Measurements from ENCODE around the gene SH3BP4.

Gene SH3BP4

DNA sequence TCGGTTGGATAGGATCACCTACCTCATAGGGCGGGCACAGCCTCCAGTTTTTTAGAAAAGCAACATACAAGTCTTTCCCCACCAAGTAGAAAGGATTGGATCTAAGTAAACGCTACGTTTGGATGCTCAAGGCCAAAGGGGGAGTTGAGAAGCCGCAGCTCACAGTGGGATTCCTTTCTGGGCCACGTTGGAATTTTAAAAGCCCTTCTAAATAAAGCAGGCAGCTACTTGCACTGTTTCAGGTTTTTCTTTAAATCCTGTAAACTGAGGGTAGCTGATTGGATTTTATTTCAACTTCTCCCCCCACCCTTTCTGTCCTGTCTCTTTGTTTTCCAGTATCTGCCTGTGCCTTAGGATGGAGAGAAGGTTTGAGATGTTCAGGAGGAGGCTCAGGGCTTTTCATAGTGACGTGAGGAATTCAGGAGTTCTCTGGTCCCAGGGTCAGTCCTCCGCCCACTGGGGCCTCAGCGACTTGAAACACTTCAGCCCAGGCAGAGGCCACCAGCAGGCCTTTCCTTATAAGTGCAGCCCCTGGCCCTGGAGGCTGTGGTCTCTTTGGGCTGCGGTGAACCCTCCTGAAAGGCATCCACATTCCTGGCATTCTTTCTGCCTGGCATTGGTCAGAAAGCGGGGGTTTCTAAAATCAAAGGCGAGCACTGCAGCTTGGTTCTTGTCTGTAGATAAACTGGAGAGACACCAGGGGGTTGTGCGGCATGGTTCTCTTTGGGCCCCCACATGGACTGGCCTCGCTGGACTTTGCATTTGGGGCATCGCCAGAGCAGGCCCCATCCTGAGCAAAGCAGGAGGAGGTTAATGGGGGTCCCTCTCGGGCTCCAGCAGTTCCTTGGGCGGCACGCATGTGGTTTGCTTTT is 44.5 kb downstream of the SH3BP4 start:
- in situ Hi-C loops (cut with HindIII; ENCODE audit: low sequenced_read_pairs): no loop called here

DNA sequence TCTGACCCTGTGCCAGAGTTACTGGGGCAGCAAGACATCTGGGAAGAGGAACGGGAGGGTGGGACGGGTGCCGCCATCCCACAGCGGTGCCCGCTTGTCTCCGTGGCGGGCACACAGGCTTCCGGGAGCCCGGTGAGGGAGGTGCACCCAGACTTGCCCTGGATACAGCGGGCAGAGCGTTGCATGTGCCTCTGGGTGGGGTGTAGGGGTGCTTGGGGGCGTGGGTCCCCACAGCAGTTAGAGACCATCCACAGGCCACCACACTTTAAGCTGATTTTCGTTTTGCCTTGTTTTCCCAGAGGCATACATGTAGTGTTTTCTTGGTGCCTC is 45.1 kb downstream of the SH3BP4 start:
- in situ Hi-C loops (cut with HindIII; ENCODE audit: low sequenced_read_pairs): no loop called here

DNA sequence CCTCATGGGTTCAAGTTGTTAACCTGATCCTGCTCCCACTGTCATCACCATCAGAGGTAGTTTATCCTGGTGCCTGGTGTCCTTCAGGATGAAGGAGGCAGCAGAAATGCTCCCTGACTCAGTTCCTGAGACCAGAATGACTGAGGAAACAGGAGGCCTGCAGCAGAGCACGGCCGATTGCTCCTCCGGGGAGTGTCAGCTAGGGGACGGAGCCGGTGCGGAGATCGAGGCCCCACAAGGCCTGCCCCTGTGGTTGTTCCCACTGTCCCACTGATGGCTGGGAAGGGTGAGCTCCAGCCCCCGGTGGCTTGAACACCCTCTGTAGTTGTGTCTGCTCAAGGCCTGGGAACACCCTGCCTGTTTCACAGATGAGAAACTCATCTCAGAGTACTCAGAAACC is 45.6 kb downstream of the SH3BP4 start:
- in situ Hi-C loops (cut with HindIII; ENCODE audit: low sequenced_read_pairs): no loop called here

DNA sequence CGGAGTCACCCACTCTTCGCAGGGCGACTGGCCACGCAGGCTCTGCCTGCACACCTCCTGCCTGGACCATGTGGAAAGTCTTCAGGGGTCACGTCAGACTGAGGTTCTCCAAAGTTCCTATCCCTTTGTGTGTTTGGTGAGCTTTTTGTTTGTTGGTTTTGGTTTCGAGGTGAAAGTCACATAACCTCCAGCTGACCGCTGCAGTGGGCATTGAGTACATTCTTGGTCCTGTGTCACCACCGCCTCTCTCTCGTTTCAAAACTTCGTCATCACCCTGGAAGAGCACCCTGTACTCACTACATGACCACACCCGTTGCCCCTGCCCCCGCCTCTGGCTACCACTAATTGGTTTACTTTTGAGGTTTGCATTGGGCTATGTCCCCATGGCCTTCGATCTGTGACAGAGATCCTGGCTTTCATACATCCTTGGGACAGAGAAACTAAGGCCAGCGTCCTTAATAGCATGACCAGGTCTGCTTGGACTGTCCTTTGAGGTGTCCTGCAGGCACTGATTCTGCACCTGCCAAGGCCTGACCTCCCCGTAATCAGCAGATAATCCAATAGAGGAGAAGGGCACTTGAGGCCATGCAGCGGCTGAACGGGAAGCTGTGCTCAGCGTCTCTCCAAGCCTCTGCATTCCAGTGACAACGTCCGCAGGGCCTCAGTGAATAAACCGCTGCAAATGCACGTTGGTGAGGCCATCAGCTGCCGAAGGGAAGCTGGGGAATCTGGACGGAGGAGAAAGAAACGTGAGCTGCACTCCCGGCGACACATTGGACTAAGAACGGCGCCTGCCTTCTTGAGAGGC is 46.8 kb downstream of the SH3BP4 start:
- in situ Hi-C loops (cut with HindIII; ENCODE audit: low sequenced_read_pairs): no loop called here

DNA sequence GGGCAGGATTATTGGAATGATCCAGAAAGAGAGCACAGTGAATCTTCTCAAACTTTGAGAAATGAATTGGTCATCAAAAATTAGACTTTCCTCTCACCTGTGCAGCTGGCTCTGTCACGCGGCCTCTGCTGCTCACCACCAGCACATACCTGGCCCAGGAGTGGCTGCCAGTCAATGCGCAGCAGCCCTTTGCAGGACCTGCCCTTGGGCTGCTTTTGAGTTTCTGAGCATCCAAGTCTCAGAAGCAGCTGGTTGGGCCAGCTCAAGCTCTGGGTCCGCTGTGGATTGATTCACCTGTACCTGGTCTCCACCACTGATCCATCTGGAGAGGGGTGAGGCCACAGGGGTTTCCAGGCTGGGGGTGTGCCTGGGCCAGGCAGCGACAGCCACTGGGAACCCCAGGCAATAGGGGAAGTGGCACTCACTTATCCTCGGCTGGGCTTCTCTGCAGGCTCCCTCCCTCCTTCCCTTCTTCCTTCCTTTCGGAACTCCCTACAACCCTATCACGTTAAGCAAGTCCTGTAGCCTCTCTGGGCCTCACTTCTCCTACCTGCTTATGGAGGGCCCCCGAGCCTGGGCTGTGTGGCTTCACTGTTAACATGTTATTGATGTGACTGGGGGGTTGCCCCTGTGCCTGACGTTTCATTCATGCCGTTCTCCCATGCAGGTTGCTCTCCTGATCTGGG is 48.1 kb downstream of the SH3BP4 start:
- in situ Hi-C loops (cut with HindIII; ENCODE audit: low sequenced_read_pairs): no loop called here

DNA sequence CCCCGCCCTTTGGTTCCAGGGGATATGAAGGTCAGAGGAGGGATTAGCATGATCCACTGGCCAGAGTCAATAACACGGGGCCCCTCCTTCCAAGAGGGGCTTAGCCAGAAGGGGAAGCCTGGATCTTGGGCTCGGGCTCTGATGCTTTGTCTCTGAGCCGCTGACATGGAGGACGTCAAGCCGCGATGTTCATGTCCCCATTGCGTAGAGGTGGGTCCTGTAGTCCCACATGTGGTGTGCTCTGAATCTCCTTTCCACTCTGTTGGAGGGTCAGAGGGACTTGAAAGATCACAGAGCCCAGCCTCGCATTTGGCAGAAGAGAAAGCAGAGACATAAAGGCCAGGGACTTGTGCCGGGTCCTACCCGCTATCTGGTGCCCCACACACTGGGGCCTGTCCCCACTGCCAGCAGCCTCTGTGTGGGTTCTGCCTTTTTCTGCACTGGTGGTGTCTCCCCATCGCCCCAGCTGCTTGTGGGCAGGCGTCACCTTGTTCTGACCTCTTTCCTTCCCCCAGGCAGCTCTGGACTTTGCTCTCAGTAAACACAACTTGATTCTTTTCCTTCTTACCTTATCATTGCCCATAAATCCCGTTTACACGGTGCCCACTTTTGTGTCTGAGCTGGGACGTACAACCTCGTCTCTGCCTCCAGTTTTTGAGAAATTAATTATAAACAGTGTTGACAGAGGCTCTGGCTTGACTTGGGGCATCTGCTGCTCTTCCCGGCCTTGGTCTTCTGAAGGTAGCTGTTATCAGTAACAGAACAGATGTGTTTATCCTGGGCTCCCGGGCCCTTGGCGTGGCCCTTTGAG is 48.8 kb downstream of the SH3BP4 start:
- in situ Hi-C loops (cut with HindIII; ENCODE audit: low sequenced_read_pairs): no loop called here

DNA sequence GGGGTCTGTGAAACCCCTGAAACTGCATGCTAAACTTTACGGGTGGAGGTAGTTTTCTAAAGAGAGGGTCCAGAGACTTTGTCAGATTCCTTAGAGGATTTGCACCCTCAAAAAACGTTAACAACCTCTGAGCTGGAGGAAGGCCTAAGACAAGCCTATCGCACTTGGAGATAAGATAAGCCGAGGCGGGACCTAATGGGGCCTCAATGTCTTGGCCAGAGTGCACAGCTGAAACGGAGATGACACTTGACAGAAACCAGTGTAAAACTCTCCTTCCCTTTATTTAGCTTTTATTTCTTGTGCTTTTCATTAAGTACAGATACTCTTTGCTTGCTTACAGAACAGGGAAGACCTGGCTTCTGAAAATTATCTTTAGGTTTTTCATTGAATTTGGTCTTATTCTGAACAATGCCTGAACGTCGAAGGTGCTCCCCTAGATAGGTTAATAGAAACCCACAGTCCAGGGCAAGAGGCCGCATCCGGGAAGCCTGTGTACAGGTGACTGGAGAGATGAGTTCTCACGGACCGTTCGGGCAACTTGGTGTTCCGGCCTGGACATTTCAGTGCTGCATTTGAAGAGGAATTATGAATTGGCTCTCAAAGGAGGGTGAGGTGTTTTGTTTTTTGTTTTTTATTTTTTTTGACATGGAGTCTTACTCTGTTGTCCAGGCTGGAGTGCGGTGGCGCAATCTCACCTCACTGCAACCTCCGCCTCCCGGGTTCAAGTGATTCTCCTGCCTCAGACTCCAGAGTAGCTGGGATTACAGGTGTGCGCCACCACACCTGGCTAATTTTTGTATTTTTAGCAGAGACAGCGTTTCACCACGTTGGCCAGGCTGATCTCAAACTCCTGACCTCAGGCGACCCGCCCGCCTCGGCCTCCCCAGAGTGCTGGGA is 49.7 kb downstream of the SH3BP4 start:
- in situ Hi-C loops (cut with HindIII; ENCODE audit: low sequenced_read_pairs): no loop called here

DNA sequence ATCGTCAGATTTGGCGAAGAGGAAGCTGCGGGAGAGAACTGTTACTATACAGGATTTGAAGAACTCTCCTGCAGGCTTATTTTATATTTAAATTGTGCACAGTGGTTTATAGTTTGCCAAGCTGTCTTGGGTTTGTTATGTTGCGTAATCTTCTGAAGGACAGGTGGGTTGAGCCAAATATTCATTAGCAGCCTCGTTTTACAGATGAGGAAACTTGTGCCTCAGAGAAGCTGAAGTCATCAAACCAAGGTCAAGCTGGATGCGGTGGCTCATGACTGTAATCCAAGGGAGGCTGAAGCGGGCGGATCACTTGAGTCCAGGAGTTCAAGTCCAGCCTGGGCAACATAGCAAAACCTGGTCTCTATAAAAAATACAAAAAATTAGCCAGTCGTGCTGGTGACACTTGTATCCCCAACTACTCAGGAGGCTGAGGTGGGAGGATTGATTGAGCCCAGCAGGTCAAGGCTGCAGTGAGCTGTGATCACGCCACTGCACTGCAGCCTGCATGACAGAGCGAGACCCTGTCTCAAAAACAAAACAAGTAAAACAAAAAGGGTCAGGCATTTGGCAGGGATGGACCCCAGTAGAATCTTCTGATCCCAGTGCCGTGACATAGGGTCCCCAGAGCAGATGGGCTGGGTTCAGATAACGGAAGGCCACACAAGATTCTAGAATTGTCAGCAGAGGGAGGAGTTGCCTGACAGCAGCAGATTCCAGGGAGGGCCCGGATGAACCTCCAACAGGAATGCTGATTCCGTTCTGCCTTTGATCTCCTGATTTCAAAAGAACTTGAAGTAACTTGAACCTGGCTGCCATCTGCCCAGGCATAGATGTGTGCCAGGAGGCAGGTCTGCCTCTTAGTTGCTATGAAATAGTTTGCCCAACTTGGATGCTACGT is 50.6 kb downstream of the SH3BP4 start:
- in situ Hi-C loops (cut with HindIII; ENCODE audit: low sequenced_read_pairs): no loop called here

DNA sequence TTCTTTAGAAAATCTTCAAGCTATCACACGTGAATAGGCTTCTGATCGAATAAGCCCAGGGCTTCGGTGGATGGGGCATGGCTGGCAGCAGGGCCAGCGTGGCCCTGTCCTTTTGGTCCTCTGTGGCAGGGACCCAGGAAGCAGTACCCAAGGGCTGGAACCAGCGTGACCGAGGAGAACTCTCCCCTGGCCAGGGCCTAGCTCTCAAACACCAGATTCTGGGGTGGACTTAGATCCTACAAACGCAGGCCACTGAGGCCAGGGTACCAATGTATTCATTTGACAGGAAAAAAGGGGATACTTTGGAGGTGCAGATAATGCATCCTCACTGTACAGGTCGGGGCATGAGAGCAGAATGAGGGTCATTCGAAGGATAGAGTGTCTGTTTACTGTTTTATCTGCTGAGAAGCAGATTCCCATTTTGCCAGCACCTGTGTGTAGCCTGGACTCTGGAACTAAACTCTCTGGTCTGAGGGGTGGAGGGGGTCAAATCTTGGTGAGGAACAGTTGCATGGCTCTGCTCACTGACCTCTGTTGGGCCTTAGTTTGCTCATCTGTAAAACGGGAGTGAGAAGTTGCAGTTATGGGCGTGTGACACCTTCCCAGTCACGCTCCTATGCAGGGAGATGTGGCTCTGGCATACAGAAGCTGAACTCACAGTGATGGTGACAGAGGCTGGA is 51.4 kb downstream of the SH3BP4 start:
- in situ Hi-C loops (cut with HindIII; ENCODE audit: low sequenced_read_pairs): no loop called here

DNA sequence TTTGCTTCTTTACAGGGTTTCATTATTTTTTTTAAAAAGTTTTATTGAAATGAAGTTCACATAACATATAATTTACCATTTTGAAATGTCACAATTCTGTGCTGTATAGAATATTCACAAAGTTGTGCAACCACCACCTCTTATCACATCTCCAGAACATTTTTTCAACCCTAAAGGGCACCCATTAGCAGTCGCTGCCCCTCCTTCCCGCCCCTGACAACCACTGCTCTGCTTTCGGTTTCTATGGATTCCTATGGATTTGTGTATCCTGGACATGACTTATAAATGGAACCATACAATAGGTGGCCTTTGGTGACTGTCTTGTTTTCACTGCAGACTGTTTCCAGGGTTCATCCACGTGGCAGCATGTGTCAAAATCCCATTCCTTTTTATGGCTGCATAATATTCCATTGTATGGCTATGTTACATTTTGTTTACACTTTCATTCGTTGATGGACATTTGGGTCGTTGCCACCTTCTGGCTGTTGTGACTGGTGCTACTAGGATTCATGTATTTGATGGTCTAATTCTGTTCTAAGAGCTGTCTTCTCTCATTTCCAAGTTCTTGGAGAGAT is 52.6 kb downstream of the SH3BP4 start:
- in situ Hi-C loops (cut with HindIII; ENCODE audit: low sequenced_read_pairs): no loop called here

DNA sequence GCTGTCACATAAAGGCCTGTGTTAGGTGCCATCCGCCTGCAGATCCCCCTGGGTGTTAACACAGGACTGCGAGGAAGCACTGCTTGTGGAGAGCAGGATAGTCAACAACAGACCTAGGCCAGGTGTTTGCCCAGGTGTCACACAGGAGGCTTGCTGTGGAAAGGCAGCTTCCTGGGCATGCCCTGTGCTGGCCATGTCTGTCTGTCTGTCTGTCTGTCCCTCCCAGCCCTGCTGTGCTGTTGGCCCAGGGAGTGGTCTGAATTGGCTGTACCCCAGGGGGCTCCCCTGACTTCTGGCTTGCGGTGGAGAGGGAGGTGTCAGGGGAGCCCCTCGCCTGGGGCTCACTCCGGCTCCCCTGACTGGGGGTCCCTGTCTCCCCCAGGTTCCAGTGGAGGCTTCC is 53.2 kb downstream of the SH3BP4 start:
- in situ Hi-C loops (cut with HindIII; ENCODE audit: low sequenced_read_pairs): no loop called here

DNA sequence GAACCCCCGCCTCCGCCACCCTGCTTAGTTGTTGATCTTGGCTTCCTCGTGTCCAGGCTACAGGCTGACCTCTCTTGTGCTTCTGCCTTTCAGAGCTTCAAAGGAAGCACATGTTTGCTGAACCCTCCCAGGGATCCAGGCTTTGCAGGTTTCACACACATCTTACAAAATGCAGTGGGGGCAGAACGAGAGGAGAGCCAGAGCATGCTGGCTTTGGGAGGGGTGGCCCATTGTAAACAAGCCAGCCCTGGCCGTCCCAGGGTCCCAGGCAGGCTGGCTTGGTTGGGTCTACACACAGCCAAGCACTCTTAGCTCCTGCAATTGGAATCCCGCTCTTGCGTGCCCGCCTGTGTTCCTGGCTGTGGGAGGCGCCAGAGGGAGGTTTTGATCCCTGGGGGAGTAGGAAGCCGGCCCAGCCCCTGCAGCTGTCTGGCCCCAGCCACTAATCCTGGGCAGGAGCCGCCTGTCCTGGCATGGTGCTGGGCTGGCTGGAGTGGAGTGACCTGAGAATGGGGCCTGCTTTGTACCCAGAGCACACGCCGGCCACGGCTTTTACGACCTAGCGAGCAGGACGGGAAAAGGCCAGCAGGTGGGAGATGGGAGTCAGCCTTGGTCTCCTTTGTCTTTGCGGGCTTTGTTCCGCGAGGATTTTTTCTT is 53.9 kb downstream of the SH3BP4 start:
- in situ Hi-C loops (cut with HindIII; ENCODE audit: low sequenced_read_pairs): no loop called here

DNA sequence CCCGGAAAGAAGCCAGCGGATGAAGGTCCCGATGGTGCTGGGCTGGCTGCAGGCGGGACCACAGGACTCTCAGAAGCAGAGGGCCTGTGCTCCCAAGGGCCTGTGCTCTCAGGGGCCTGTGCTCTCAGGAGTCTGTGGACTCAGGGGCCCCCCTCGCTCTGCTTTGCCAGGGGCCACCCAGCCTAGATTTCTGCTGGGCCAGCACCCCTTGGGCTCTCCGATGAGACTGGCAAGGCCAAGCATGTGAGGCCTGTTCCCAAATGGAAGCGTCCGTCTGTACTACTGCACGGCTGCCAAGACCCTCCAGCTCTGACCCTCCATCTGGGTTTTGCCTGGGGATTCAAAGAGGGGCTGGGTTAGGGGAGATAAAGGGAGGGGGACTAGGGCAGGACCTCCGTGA is 54.6 kb downstream of the SH3BP4 start:
- in situ Hi-C loops (cut with HindIII; ENCODE audit: low sequenced_read_pairs): no loop called here

DNA sequence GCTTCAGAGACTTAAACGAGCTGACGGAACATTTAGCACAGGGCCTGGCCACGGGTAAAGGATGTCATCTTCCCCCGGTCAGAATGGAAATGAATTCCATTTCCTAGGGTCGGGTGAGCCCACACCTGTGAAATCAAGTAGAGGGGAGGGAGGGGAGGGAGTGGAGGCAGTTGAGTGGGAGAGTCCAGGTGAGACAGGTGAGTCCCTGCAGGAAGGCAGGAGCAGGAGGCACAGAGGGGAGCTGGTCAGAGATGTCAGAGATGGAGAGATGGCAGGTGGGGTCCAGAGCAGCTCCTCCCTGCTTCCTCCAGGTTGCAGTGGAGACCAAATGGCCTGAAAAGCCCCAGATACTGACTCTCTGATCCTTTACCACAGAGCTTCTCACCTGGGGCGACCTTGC is 55.2 kb downstream of the SH3BP4 start:
- in situ Hi-C loops (cut with HindIII; ENCODE audit: low sequenced_read_pairs): no loop called here

DNA sequence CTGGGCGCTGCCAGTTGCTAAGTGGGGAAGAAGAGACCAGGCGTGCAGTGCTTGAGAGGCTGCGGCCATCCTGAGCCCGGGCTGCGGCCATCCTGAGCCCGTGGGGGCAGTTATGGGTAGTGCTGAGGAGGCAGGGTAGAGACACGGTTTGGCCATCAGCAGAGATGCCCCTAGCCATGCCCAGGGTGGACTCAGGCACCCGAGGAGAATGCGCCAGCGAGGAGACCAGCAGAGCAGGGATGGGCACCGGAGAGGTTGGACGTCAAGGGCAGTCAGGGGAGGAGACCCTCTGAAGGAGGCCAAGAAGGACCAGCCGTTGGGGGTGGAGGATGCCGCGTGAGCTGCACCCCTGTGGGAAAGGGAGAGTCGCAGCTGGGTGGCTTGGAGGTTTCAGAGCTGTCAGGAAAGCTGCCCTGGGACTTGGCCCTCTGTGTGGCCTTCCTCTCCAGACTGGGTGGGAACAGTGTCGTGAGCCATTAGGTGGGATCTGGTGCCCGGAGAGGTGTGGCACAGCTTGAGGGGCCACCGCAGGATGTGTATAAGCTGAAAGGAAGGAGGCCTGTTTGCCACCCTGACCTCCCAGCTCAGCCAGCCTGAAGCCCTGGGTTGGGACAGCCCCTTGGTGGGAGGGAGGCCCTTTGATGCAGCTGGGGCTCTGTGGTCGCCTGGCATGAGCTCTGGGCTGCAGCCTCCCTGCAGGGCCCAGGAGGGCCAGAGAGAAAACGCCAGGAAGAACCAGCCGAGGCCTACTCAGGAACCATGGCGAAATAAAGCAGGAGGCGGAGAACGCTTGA is 56.0 kb downstream of the SH3BP4 start:
- in situ Hi-C loops (cut with HindIII; ENCODE audit: low sequenced_read_pairs): no loop called here

DNA sequence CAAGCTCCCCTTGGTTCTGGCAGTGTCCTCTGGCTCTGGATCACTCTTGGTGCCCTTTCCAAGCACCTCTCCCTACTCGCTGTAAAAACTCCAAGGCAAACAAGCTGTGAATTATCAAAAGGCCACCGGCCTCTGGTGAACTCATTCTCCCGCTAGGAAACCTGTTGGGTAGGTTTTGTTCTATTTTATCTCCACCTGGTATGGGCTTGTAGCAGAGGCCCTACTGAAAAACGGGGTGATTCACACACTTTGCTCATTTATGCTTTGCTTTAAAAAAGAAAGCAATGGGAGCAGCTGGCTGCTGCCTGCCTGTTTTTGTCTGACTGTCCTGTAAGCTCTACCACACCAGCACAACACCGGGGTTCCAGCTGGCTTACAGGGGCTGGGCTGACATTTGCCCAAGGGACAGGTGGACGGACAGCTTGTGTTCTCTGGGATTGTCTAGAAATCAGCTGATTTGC is 56.8 kb downstream of the SH3BP4 start:
- in situ Hi-C loops (cut with HindIII; ENCODE audit: low sequenced_read_pairs): no loop called here

DNA sequence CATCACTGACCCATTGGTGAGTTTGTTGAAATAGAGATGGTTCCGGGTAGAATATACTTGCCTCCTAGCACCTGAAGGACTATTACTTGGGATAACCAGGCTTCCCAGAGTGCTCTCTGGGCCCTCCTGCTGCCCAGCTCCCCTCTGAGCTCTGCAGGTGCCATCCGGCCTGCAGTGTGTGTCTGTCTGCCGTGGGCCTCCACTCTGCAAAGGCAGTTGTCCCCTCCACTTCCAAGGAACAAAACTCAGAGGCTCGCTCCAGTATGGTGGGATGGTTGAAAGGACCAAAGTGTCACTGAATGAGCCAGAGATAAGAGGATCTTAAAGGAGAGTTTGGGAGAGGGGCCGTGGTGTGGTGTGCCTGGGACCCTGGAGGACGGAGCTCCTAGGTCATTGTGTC is 57.3 kb downstream of the SH3BP4 start:
- in situ Hi-C loops (cut with HindIII; ENCODE audit: low sequenced_read_pairs): no loop called here
